OCI-LY7 (cell line): Measurements from ENCODE around the gene SLC25A25.

Experiments used
- EZH2phosphoT487 ChIP-seq: fragments of 200-600 bp; sonication (generic); IDR thresholded peaks from 2 replicates; pipeline ENCODE4 v1.6.1; 2018; ENCODE audit warnings: low read depth, borderline replicate concordance, mild to moderate bottlenecking, mixed run types, antibody characterized with exemption, low read length, moderate library complexity, mixed read lengths
- TF ChIP-seq, protein P1 (sequence below): fragments of 200-600 bp; sonication (generic); conservative IDR thresholded peaks from 2 replicates; pipeline ENCODE4 v1.5.1; 2014; ENCODE audit warnings: mild to moderate bottlenecking, antibody characterized with exemption, low read length, moderate library complexity, mixed read lengths

DNA sequence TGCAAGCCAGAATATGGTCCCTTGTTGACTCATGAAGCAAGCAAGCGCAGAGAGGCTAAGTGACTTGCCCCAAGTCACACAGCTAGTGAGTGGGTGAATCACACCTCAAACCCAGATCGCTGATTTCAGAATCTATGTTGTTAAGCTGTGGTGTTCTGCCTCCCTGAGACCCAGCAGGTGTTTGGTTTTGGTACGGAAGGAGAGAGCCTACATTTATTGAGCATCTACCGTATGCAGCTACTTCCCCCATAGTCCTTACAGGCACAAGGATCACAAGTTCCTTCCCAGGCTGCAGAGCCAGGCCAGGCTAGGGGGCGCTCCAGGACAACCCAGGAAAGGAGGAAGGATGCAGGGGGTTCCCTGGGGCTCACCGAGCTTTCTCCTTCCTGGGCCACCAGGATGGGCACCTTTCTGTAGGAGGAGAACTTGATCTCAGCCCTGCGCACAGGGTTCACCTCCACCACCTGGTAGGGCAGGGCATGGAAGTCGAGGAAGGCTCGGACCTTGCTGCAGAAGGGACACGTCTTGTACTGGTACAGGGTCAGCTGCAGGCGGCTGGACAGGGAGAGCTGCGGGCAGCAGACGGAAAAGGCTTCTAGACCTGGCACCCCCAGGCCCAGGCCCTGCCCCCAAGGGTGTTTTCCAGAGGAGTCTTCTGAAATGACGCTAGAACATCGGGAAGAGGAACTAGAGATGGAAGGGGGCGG, 57.0 kb downstream of the SLC25A25 start:
- TF ChIP-seq, protein P1, sequence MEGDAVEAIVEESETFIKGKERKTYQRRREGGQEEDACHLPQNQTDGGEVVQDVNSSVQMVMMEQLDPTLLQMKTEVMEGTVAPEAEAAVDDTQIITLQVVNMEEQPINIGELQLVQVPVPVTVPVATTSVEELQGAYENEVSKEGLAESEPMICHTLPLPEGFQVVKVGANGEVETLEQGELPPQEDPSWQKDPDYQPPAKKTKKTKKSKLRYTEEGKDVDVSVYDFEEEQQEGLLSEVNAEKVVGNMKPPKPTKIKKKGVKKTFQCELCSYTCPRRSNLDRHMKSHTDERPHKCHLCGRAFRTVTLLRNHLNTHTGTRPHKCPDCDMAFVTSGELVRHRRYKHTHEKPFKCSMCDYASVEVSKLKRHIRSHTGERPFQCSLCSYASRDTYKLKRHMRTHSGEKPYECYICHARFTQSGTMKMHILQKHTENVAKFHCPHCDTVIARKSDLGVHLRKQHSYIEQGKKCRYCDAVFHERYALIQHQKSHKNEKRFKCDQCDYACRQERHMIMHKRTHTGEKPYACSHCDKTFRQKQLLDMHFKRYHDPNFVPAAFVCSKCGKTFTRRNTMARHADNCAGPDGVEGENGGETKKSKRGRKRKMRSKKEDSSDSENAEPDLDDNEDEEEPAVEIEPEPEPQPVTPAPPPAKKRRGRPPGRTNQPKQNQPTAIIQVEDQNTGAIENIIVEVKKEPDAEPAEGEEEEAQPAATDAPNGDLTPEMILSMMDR = peak; percentile 88
- TF ChIP-seq EZH2phosphoT487 = no peak
